NB4 (cell line): Measurements from ENCODE around the gene CCHCR1.

Source experiments
- POLR2A ChIP-seq: IDR thresholded peaks from 2 replicates; pipeline ENCODE4 v1.6.1; 2011; ENCODE audit warnings: mild to moderate bottlenecking; ENCODE audit not compliant: insufficient read length; ENCODE audit errors: extremely low read depth
- TF ChIP-seq, protein P1 (sequence below): IDR thresholded peaks from one replicate; pipeline ENCODE4 v1.5.1; 2012; ENCODE audit warnings: low read depth, low read length
- TF ChIP-seq, protein P2 (sequence below): IDR thresholded peaks from 2 replicates; pipeline ENCODE4 v1.6.1; 2011; ENCODE audit warnings: low read depth, low read length

DNA sequence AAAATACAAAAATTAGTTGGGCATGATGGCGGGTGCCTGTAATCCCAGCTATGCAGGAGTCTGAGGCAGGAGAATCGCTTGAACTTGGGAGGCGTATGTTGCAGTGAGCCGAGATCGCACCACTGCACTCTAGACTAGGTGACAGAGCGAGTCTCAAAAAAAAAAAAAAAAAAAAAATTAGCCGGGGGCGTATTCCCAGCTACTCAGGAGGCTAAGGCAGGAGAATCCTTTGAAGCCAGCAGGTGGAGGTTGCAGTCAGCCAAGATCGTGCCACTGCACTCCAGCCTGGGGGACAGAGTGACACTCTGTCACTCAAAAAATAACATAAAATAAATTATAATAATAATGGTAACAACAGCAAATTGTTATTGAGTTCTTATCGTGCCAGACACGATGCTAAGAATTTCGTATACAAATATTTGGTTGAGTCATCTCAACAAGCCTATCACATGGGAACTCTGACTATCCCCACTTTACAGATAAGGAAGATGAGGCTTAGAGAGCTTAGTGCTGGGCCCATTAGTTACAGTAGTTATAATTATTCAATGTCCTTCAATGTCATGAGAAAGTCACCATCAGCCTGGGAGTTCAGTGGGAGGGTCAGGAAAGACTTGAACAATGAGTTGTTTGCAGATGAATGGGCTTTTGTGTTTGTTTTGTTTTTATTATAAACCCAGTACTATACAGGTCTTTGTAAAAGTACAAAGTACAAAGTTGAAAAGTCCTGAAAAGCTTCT is 64.7 kb downstream of the CCHCR1 start:
- TF ChIP-seq, protein P1, sequence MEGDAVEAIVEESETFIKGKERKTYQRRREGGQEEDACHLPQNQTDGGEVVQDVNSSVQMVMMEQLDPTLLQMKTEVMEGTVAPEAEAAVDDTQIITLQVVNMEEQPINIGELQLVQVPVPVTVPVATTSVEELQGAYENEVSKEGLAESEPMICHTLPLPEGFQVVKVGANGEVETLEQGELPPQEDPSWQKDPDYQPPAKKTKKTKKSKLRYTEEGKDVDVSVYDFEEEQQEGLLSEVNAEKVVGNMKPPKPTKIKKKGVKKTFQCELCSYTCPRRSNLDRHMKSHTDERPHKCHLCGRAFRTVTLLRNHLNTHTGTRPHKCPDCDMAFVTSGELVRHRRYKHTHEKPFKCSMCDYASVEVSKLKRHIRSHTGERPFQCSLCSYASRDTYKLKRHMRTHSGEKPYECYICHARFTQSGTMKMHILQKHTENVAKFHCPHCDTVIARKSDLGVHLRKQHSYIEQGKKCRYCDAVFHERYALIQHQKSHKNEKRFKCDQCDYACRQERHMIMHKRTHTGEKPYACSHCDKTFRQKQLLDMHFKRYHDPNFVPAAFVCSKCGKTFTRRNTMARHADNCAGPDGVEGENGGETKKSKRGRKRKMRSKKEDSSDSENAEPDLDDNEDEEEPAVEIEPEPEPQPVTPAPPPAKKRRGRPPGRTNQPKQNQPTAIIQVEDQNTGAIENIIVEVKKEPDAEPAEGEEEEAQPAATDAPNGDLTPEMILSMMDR, result no peak
- TF ChIP-seq, protein P2, sequence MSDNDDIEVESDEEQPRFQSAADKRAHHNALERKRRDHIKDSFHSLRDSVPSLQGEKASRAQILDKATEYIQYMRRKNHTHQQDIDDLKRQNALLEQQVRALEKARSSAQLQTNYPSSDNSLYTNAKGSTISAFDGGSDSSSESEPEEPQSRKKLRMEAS, result no peak
- no peak for TF ChIP-seq POLR2A
